H9 (cell line): ENCODE data around the gene BLVRB. TPM values are rescaled to one million over a fixed set of nuclear protein-coding genes. Genes with fewer than 3 reads are reported as not detected.

Source experiments
- DNase-seq: peaks from one replicate; pipeline ENCODE4 v3.0.0-alpha.2; 2017
- H2AFZ ChIP-seq: one replicate; pipeline ENCODE4 v1.6.1; 2013; ENCODE audit warnings: mild to moderate bottlenecking, low read length, control low read depth, moderate library complexity
- H2AK5ac ChIP-seq: 2 replicates; pipeline ENCODE4 v1.6.1; 2013; ENCODE audit warnings: low read length, control low read depth, mixed read lengths; ENCODE audit not compliant: insufficient read length
- H2BK120ac ChIP-seq: one replicate; pipeline ENCODE4 v1.6.1; 2013; ENCODE audit warnings: low read depth, mild to moderate bottlenecking, low read length, control low read depth, inconsistent platforms; ENCODE audit not compliant: poor library complexity, severe bottlenecking
- H2BK12ac ChIP-seq: 2 replicates; pipeline ENCODE4 v1.6.1; 2013; ENCODE audit warnings: low read length, control low read depth, mixed read lengths, low read depth; ENCODE audit not compliant: insufficient read length
- H2BK15ac ChIP-seq: 2 replicates; pipeline ENCODE4 v1.6.1; 2013; ENCODE audit warnings: low read depth, low read length, control low read depth
- H2BK20ac ChIP-seq: one replicate; pipeline ENCODE4 v1.6.1; 2013; ENCODE audit warnings: low read depth, mild to moderate bottlenecking, low read length, control low read depth, inconsistent platforms; ENCODE audit not compliant: poor library complexity, severe bottlenecking
- H2BK5ac ChIP-seq: 2 replicates; pipeline ENCODE4 v1.6.1; 2013; ENCODE audit warnings: low read length, control low read depth, mixed read lengths; ENCODE audit not compliant: insufficient read length
- H3K14ac ChIP-seq: 2 replicates; pipeline ENCODE4 v1.6.1; 2013; ENCODE audit warnings: low read length, control low read depth; ENCODE audit not compliant: insufficient read depth
- H3K18ac ChIP-seq: 2 replicates; pipeline ENCODE4 v1.6.1; 2013; ENCODE audit warnings: low read depth, mild to moderate bottlenecking, mixed read lengths, low read length, control low read depth; ENCODE audit not compliant: insufficient read length
- H3K23ac ChIP-seq: 2 replicates; pipeline ENCODE4 v1.6.1; 2013; ENCODE audit warnings: low read length, control low read depth, mixed read lengths, low read depth; ENCODE audit not compliant: insufficient read length
- H3K23me2 ChIP-seq: 2 replicates; pipeline ENCODE4 v1.6.1; 2013; ENCODE audit warnings: low read depth, mild to moderate bottlenecking, mixed read lengths, low read length, control low read depth; ENCODE audit not compliant: insufficient read length, poor library complexity, severe bottlenecking
- H3K27ac ChIP-seq: 2 replicates; pipeline ENCODE4 v1.5.1; 2013; ENCODE audit warnings: low read length, control low read depth, mixed read lengths, low read depth; ENCODE audit not compliant: insufficient read length
- H3K27me3 ChIP-seq: 2 replicates; pipeline ENCODE4 v1.6.1; 2013; ENCODE audit warnings: low read length, control low read depth, inconsistent platforms; ENCODE audit not compliant: insufficient read depth
- H3K4ac ChIP-seq: 2 replicates; pipeline ENCODE4 v1.6.1; 2013; ENCODE audit warnings: low read depth, mild to moderate bottlenecking, control low read depth, inconsistent platforms, low read length, moderate library complexity
- H3K4me1 ChIP-seq: 2 replicates; pipeline ENCODE4 v1.6.1; 2013; ENCODE audit warnings: low read length, control low read depth, inconsistent platforms; ENCODE audit not compliant: insufficient read depth
- H3K4me2 ChIP-seq: 2 replicates; pipeline ENCODE4 v1.6.1; 2013; ENCODE audit warnings: low read length, control low read depth, mixed read lengths; ENCODE audit not compliant: insufficient read length, insufficient read depth
- H3K56ac ChIP-seq: 2 replicates; pipeline ENCODE4 v1.6.1; 2013; ENCODE audit warnings: low read depth, mild to moderate bottlenecking, mixed read lengths, low read length, control low read depth; ENCODE audit not compliant: insufficient read length
- H3K79me1 ChIP-seq: 2 replicates; pipeline ENCODE4 v1.6.1; 2013; ENCODE audit warnings: low read depth, mild to moderate bottlenecking, moderate library complexity, low read length, control low read depth, inconsistent platforms; ENCODE audit not compliant: insufficient read depth, poor library complexity, severe bottlenecking
- H3K79me2 ChIP-seq: 2 replicates; pipeline ENCODE4 v1.6.1; 2013; ENCODE audit warnings: low read length, control low read depth, inconsistent platforms; ENCODE audit not compliant: insufficient read depth
- H3K9ac ChIP-seq: 2 replicates; pipeline ENCODE4 v1.6.1; 2013; ENCODE audit warnings: low read length, control low read depth, mixed read lengths; ENCODE audit not compliant: insufficient read length; ENCODE audit errors: extremely low read depth
- H3K9me3 ChIP-seq: one replicate; pipeline ENCODE4 v1.6.1; 2013; ENCODE audit warnings: low read depth, low read length, inconsistent platforms; ENCODE audit not compliant: control insufficient read depth
- H3T11ph ChIP-seq: one replicate; pipeline ENCODE4 v1.6.1; 2013; ENCODE audit warnings: mild to moderate bottlenecking, low read length, control low read depth, inconsistent platforms
- H4K20me1 ChIP-seq: one replicate; pipeline ENCODE4 v1.6.1; 2013; ENCODE audit not compliant: control insufficient read depth, insufficient read length, insufficient read depth
- H4K5ac ChIP-seq: 2 replicates; pipeline ENCODE4 v1.6.1; 2013; ENCODE audit warnings: low read depth, mild to moderate bottlenecking, mixed read lengths, low read length, control low read depth; ENCODE audit not compliant: insufficient read length
- H4K8ac ChIP-seq: replicated peaks from 2 replicates; pipeline ENCODE4 v1.6.1; 2013; ENCODE audit warnings: low read length, control low read depth, mixed read lengths, low read depth; ENCODE audit not compliant: insufficient read length
- H4K91ac ChIP-seq: 2 replicates; pipeline ENCODE4 v1.6.1; 2013; ENCODE audit warnings: low read depth, mild to moderate bottlenecking, moderate library complexity, mixed read lengths, low read length, control low read depth; ENCODE audit not compliant: insufficient read length
- H3K27ac Mint-ChIP-seq, 3 experiments: 2 replicates in 2 of 3; 3 replicates in 1 of 3; pipeline ENCODE4 v1.8.0; 2020 to 2021; ENCODE audit warnings: mixed read lengths in 3 of 3, mild to moderate bottlenecking in 1 of 3, moderate library complexity in 1 of 3
- H3K27me3 Mint-ChIP-seq: 2 replicates; pipeline ENCODE4 v1.8.0; 2021; ENCODE audit warnings: low read depth, mild to moderate bottlenecking, moderate library complexity, mixed read lengths
- H3K36me3 Mint-ChIP-seq, 3 experiments: 2 replicates in 2 of 3; 3 replicates in 1 of 3; pipeline ENCODE4 v1.8.0; 2020 to 2021; ENCODE audit warnings: low read depth in 3 of 3, mixed read lengths in 3 of 3; ENCODE audit not compliant: insufficient read depth in 1 of 3
- H3K4me1 Mint-ChIP-seq, 2 experiments: 2 replicates each; pipeline ENCODE4 v1.8.0; 2020; ENCODE audit warnings: mixed read lengths in 2 of 2
- H3K4me3 Mint-ChIP-seq, 2 experiments: 2 replicates in 1 of 2; 3 replicates in 1 of 2; pipeline ENCODE4 v1.8.0; 2020 to 2021; ENCODE audit warnings: mild to moderate bottlenecking in 2 of 2, mixed read lengths in 2 of 2, moderate library complexity in 1 of 2
- H3K9me3 Mint-ChIP-seq, 2 experiments: 2 replicates in 1 of 2; 3 replicates in 1 of 2; pipeline ENCODE4 v1.8.0; 2020; ENCODE audit warnings: mild to moderate bottlenecking in 2 of 2, mixed read lengths in 2 of 2, moderate library complexity in 1 of 2
- CTCF ChIP-seq: fragments of 200-600 bp; sonication (generic); conservative IDR thresholded peaks from 3 replicates; pipeline ENCODE4 v1.8.0; 2021; ENCODE audit warnings: antibody characterized with exemption, mild to moderate bottlenecking
- WGBS: extraction: QIAGEN DNeasy Blood & Tissue Kit; methylation state at CpG from one replicate; pipeline ENCODE4 v1.1.7; 2013; ENCODE audit warnings: missing lambda C conversion rate, low lambda C conversion rate, mixed read lengths; ENCODE audit not compliant: insufficient read length; ENCODE audit errors: extremely low coverage; 5-methylcytosine and 5-hydroxymethylcytosine counted together
- total RNA-seq: library from RNA; stranded (reverse); gene quantifications from 2 replicates; pipeline ENCODE4 v1.2.1, GENCODE V29; 2021

BLVRB gene
- total RNA-seq, 1 experiment from 2014 or later = 27.9 TPM

DNA sequence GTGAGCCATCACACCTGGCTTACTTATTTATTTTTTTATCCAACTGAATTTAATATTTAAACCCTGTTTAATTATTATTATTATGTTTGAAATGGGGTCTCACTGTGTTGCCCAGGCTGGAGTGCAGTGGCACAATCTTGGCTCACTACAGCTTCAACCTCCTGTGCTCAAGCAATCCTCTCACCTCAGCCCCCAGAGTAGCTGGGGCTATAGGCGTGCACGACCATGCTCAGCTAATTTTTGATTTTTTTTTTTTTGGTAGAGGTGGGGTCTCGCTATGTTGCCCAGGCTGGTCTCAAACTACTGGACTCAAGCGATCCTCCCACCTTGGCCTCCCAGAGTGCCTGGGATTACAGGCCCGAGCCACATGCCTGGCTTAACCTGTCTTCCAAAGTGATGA is 33.8 kb upstream of the BLVRB start:
- Histone ChIP-seq H2BK12ac (no peak overlapping the region), H3K4me1 (0 out of 2 replicates have a peak, but pooled peaks cover 3% of the 10 kb centered on the region), H4K8ac (no peak overlapping the region), H3K27me3 (no peaks in the 10 kb centered on the region), H3K23me2 (no peaks in the 10 kb centered on the region), H3K18ac (no peak overlapping the region), H2AFZ (no peak overlapping the region), H3K79me2 (no peaks in the 10 kb centered on the region), H3K23ac (no peak overlapping the region), H3K4me2 (no peak overlapping the region), H3K14ac (no peak overlapping the region), H3T11ph (no peak overlapping the region), H2BK5ac (no peak overlapping the region), H2BK20ac (no peak overlapping the region), H4K5ac (no peak overlapping the region), H2BK120ac (no peak overlapping the region), H3K79me1 (no peaks in the 10 kb centered on the region), H3K27ac (no peak overlapping the region), H2BK15ac (no peak overlapping the region), H3K9ac (no peak overlapping the region), H3K4ac (no peak overlapping the region), H2AK5ac (no peak overlapping the region), H3K56ac (no peak overlapping the region), H4K20me1 (no peaks in the 10 kb centered on the region), H4K91ac (no peak overlapping the region), H3K9me3 (no peaks in the 10 kb centered on the region)
- Mint-ChIP-seq H3K4me1 (peaks cover 4 to 7% of the 10 kb centered on the region in 2 experiments; a peak in 2 of 4 replicates), H3K27me3 (peaks cover 53% of the 10 kb centered on the region), H3K4me3 (no peak overlapping the region), H3K36me3 (no peaks in the 10 kb centered on the region), H3K27ac (no peak overlapping the region), H3K9me3 (no peaks in the 10 kb centered on the region; a peak in 1 of 5 replicates)
- no peak for TF ChIP-seq CTCF
- no CpG with 5 or more reads among the region's 5 CpGs for WGBS
- no peak for DNase-seq
